ENCODE data around the gene ZMYND10.
A peak's percentile ranks its signal among the peaks of the same experiment; 100 is the strongest.

ZMYND10 gene

DNA sequence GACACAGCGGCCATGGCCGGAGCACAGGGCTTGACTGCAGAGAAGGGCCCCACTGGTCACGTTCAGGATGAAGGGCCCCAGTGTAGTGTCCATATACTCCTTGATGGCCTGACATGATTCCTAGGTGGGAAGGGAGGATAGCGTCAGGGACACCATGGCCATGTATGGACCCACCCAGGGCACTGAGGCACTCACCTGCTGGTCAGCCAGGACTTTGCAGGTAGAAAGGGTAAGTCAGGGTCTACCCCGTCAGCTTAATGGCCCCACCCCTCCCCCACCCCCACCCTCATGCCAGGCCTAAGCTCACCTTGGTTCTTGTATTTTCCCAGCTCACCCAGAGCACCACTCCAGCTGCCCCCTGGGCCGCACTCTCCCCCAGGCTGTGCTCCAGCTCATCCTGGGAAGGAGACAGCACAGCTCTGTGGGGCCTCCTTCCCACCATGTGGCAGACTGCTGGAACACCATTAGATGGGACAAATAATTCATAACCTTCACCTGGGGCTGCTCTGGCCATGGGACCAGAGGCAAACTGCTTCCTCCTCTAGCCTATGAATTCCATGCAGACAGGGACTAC, 44.8 kb downstream of the ZMYND10 start:
- DNase-seq = no peak

DNA sequence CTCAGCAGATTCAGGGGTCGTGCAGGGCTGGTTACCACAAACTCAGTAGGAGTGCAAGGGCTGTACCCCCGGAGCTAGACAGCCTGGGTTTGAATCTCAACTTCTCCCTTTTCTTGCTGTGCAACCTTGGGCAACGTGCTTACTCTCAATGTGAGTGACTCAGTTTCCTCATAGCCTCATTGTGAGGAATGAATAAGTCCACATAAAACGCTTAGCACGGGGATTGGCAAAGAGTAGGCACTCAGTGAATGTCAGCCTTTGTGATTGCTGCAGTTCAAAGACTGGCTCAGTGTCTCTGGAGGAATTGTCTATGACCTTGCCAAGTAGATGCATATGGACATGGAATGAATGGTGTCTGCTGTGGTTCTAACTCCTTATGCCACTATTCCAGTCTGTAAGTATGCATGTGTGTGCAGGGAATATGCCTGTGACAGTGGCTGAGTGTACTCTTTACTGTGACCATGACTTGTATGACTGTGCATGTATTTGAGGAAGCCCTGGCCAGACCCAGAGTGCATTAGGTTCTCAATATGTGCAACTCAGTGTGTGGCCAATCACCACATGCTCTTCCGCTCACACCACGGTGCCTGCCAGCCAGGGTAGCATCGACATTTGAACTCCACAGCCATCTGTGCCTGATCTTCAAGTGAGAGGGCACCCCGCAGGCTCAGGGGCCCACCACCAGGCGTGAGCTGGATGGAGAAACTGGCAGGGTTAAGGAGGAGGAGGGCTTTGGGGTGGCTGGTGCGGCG, 45.4 kb downstream of the ZMYND10 start:
- no peak for DNase-seq

DNA sequence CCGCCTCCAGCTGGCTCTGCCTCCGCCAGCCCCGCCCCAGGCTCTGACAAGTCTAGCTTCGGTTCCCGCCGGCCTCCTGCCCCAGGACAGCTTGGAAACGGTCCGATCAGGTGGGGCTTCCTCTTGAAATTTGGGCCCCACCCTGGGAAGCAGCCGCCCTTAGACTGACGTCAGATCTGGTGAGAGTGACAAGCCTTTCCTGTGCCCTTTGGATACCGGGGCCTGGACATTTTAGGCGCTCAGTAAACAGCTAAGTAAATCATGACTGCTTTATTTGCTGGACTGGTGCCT, 45.9 kb downstream of the ZMYND10 start:
- no peak for DNase-seq

DNA sequence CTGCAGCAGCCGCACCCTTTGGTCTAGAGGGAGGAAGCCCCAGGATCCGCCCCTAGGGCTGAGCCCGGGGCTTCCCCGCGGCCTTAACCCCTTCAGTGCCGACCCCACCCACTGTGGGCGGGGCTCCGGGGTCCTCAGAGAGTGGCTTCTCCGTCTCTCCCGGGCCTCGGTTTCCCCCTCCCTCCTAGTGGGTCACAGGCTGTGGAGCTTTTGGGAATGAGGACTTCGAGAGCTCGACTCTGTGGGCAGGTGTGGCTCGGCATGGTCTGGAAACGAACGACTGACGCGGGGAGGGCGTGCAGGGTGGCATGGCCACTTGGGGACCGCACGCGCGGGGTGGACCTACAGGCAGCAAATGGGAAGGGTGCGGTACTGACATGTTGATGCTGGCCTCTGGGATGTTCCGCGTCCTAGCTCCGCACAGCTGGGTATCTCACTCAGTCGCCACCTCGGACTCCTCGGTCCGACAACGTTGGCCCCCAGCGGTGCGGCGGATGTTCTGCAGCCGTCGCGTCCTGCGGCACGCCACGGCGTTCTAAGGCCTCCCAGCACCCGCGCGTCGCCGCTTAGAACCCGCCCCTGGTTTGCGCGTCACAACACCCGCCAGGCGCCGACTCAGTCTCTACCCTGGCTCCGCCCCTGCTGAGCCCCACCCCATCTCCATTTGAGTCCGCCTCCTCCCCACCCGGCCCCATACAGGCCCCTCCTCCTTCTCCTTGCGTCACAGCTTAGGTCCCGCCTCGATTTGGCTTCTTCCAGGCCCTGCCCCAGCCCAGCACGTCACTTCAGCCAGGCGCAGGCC, 46.5 kb downstream of the ZMYND10 start, which contains the start of the genes HYAL3 and NAA80:
HYAL3 (minus strand) TSS at position 570 of the 802 bp plus-strand sequence. CDS start 3,803 bp downstream, outside the sequence.
NAA80 (minus strand) TSS at position 570 of the 802 bp plus-strand sequence. CDS start 1,942 bp downstream, outside the sequence.
- DNase-seq = peak; percentile 68

DNA sequence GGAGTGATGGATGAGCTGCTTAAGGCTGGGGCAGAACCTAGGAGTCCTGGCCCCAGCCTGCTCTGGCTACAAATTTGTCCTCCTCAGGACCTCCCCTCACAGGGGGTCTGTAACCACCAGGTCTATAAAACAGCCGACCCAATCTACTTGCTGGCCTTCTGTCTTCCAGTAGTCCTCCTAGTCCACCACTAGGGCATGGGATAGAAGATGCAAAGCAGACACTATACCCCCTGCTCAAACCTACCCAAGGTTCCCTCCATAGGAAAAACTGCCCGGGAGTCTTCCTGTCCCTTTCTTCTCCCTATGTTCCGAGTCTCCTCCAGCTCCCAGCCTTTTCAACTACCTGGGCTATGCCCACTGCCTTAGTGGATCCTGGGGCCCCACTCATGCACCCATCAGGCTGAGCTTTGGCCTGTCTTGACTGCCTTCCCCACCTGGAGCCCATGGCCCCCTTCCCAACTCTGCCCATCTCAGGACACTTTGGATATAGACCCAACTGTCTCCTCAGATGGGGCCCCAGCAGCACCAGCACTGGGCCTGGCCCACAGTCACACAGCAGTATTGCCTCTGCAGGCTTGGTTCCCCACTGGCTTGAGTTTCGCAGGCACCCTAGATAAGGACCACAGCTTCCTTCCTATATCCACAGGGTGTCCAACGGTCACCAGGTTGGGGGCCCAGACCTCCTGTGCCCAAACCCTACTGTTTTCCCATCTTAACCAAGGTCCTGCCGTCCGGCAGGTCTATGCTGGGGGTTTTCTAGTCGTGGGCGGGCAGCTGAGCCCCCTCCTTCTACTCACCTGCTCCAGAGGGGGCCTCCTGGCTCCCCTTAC, 47.4 kb downstream of the ZMYND10 start:
- DNase-seq = no peak

DNA sequence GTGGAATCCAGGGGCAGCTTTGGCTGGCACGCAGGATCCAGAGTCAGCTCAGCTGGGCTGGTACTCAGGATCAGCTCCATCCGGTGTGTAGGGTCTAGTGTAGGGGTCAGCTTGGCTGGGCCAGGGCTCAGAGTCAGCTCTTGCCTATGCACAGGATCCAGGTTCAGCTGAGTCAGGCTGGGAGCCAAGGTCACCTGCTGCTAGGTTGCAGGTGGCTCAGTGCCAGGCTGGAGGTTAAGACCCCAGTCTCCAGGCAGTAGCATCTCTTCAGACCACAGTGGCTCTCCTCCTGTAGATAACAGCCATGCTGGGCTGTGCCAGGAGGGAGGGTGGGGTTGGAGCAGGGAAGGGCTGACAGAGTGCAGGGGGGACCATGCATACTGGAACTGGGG, 48.2 kb downstream of the ZMYND10 start:
- no peak for DNase-seq

DNA sequence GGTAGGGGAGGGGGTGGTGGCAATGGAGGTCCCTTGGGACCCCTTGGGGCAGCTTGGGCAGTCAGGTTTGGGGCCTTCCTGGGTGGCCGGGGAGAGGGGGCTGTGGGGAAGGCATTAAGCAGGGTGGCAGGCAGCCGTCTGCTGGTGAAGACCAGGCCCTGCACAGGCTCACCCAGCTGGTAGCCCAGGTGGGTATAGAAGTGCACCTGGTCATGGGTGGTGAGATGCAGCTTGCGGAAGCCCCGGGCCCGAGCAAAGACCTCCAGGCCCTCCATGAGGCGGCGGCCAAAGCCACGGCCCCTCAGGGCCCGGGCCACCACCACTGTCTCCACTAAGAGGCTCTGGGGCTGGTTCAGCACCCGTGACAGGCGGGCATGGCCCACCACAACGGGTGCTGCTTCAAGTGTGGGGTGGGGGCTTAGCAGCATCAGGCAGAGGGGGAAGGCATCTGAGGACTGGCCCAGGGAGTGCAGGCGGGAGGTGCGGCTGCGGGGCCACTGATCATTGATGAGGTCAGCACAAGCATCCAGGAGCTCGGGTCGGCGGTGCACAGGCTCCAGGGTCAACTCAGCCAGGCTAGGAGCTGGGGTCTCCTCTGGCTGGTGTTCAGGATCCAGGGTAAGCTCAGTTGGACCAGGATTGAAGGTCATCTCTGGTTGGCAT, 48.7 kb downstream of the ZMYND10 start:
- DNase-seq = no peak

DNA sequence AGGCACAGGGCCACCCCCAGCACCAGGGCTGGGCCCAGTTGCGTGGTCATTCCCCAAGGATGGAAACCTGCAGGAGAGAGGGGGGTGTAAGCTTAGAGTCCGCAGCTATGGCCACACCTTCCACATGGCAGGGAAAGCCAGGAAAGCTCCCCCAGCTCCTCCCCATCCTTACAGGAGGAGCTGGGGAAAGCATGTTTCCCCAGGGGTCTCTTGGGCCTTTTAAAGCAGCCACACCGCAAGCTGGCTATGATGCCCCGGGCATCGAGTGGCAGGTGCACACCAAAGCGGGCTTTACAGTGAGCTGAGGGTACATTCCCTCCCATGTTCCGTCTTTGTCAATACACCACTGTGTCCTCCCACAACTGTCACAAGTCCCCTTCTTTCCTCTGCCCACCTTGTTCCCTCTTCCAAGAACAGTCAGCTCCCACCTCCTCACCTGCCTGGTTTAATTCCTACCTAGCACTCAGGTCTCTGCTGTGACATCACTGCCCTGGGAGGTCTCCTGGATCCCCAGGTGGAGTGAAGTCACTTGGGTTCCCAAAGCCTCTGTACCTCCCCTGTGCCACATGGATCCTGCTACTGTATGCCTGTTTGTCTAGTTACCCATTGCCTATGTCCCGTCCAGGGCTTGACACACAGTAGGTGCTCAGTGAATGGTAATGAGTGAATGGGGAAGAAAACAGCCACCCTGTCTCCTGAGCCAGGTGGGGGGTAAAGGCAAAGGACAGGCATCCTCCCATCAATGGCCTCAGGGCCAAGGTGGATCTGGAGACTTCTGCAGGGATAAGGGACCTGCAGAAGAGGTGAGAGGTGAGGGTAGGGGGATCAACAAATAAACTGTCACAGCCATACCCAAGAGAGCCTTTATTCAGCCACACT, 49.7 kb downstream of the ZMYND10 start:
- DNase-seq = no peak

DNA sequence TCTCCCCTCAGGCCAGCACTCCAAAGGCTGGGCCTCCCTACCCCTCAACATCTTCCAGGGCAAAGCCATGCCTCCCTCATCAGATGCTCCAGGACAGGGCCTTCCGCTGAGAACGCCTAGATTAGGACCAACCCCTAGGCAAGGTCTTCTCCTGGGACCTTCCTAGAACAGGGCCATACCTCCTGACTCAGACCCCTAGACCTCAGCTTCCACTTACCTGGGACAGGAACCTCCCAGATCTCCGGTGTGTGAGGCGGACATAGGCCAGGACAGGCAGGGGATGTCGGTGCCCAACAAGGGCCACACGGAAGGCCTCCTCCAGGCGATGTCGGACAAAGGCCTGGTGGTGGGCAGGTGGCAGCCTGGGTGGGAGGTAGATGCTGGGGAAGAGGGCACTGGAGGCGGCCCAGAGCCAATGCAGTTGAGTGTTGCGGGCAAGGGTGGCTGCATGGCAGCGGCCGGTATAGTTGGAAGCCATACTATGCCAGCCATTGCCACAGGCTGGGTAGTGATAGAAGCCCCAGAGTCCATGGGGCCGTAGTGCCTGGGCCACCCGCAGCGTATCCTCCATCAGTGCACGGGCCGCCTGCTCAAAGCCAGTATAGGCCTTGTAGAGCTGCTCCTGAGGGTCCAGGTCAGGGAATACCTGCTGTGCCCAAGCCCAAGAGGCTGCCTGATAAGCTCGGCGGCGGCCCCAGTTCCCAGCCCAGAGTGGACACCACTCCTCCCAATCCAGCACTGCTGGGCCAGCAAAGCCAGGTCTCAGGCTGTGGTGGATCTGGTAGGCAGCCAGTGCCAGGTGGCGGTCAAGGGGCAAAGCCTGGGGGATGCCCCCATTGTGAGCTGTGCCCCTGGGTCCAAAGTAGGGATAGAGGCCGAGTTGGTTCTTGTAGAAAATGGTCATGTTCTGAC, 50.8 kb downstream of the ZMYND10 start:
- DNase-seq = no peak

DNA sequence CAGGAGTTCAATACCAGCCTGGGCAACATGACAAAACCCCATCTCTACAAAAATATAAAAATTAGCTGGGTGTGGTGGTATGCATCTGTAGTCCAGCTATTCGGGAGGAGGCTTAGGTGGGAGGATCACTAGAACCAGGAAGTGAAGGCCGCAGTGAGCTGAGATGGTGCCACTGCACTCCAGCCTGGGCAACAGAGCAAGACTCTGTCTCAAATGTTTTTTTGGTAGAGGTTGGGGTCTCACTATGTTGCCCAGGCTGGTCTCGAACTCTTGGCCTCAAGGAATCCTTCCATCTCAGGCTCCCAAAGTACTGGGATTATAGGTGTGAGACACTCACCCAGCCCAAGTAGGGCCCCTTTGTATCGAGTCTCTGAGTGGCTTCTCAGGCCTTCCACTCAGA, 51.4 kb downstream of the ZMYND10 start:
- no peak for DNase-seq

DNA sequence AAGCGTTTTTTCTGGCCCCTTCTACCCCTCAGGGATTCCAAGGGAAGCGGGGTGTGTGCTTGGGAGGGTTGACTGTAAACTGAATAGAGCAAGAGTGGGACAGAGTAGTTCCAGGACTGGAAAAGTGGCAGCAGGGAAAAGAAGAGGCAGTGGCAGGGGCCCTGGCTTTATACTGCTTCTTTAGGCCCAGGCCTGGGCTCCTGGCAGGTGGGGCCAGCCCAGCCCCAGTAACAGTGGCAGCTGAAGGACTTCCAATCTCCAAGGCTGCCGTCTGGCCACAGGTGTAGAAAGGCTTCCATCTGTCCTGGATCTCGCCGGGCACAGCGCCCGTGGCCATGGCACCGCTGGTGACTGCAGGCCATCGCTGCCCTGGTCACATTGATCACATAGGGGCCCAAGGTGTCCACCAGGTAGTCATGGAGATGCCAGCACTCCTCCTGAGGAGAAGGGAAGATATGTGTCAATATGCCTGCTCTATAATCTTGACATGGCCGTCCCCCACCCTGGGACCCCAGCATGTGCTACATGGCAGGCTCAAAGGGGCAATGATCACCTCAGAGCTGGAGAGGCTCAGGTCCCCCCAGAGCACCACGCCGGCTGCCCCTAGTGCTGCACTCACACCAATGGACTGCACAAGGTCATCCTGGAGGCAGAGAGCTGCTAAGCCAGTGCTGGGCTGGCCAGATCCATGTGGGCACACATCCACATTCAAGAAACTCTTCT, 52.3 kb downstream of the ZMYND10 start:
- no peak for DNase-seq

DNA sequence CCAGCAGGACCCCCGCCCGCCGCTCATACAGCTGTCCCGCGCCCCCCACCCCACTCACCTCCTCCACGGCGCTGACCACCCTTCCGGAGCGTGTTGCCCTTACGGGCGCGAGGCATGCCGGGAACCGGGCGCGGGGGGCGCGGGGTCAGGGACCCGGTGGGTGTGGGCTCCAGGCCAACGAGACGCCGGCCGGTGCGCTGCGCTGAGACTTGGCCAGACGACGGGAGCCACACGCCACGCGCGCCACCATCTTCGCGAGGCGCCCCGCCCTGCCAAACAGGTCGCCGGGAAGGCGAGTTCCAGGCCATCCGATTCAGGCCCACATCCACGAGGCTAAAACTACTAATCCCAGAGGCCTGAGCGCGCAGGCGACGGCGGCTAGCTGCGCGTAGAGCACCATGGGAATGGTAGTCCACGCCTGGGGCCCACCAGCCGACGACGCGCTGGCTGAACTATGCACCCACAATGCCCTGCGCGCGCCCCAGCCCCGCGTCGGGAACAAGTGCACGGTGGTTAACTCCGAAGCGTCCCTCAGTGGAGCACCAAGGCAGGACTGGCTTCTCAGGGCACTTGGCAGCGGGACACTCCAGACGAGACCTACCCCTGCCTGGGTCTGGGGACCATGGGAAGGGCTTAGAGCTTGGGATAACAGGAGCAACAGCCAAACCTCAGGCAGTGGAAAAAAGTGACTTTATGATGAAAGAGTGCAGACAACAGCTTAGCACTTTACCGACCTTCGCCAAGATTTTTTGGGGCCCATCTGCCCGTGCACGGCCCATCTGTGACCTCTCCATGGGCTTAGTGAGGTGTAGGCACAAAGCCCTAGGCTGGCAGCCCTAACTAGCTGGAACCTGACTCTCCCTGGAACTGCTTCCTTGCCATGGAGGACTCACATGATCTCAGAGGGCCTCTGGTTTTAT, 53.1 kb downstream of the ZMYND10 start, which contains the start of gene IFRD2:
IFRD2 (minus strand) TSS at position 271 of the 920 bp plus-strand sequence; CDS start at position 116, 155 bp downstream.
- peak; percentile 17 for DNase-seq

Data from NCI-H187 treated with DMSO at 0.1 percent for 48 hours (cell line).